GM23338 (cell line): ENCODE measurements around the gene RXRB.

Source experiments
- CREB1 ChIP-seq: fragments of 250-450 bp; sonication (Bioruptor Pico); IDR thresholded peaks from 2 replicates; pipeline ENCODE4 v1.5.0; 2020; ENCODE audit warnings: low read depth, mild to moderate bottlenecking, moderate library complexity
- EZH2 ChIP-seq: fragments of 200-600 bp; sonication (generic); IDR thresholded peaks from one replicate; pipeline ENCODE4 v1.8.0; 2017; ENCODE audit warnings: antibody characterized with exemption, mild to moderate bottlenecking, low read depth; ENCODE audit not compliant: unreplicated experiment
- EZH2phosphoT487 ChIP-seq: fragments of 200-600 bp; sonication (generic); IDR thresholded peaks from one replicate; pipeline ENCODE4 v1.8.1; 2018; ENCODE audit warnings: antibody characterized with exemption; ENCODE audit not compliant: unreplicated experiment
- JUNB ChIP-seq: IDR thresholded peaks from one replicate; pipeline ENCODE4 v1.6.1; 2016; ENCODE audit warnings: antibody characterized with exemption; ENCODE audit not compliant: unreplicated experiment
- POLR2AphosphoS5 ChIP-seq: IDR thresholded peaks from 2 replicates; pipeline ENCODE4 v1.6.1; 2016; ENCODE audit warnings: antibody characterized with exemption, low read depth
- STAT1 ChIP-seq: IDR thresholded peaks from one replicate; pipeline ENCODE4 v1.6.1; 2016; ENCODE audit warnings: antibody characterized with exemption; ENCODE audit not compliant: unreplicated experiment
- ZNF114 ChIP-seq: fragments of 250-450 bp; sonication (Bioruptor Pico); IDR thresholded peaks from 2 replicates; pipeline ENCODE4 v1.5.0; 2020; ENCODE audit warnings: mild to moderate bottlenecking, moderate library complexity
- TF ChIP-seq, protein P1 (sequence below), 2 experiments: fragments of 200-600 bp in 1 of 2; sonication (generic) in 1 of 2; conservative IDR thresholded peaks; 2 replicates each; pipeline versions ENCODE4 v1.5.1 to v1.6.1; 2016 to 2017; ENCODE audit warnings: antibody characterized with exemption in 2 of 2, low read depth in 2 of 2, mild to moderate bottlenecking in 2 of 2, moderate library complexity in 1 of 2
- TF ChIP-seq, protein P2 (sequence below): IDR thresholded peaks from one replicate; pipeline ENCODE4 v1.6.1; 2018; ENCODE audit warnings: antibody characterized with exemption; ENCODE audit not compliant: unreplicated experiment

DNA sequence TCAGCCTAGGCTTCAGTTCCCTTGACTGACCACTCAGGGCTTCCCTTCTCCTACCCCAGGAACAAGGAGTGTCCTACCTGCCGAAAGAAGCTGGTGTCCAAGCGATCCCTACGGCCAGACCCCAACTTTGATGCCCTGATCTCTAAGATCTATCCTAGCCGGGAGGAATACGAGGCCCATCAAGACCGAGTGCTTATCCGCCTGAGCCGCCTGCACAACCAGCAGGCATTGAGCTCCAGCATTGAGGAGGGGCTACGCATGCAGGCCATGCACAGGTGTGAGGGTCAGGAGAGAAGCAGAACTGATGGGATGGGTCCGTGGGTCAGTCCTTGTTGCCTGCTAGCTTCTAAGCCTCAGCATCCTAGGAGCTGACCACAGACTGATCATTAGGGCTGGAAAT, 9.4 kb upstream of the RXRB start:
- TF ChIP-seq, protein P1, sequence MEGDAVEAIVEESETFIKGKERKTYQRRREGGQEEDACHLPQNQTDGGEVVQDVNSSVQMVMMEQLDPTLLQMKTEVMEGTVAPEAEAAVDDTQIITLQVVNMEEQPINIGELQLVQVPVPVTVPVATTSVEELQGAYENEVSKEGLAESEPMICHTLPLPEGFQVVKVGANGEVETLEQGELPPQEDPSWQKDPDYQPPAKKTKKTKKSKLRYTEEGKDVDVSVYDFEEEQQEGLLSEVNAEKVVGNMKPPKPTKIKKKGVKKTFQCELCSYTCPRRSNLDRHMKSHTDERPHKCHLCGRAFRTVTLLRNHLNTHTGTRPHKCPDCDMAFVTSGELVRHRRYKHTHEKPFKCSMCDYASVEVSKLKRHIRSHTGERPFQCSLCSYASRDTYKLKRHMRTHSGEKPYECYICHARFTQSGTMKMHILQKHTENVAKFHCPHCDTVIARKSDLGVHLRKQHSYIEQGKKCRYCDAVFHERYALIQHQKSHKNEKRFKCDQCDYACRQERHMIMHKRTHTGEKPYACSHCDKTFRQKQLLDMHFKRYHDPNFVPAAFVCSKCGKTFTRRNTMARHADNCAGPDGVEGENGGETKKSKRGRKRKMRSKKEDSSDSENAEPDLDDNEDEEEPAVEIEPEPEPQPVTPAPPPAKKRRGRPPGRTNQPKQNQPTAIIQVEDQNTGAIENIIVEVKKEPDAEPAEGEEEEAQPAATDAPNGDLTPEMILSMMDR (conservative IDR thresholded peaks at IDR 0.05; ENCODE audit: low read depth in 2 of 2): no peak
- TF ChIP-seq EZH2 (no peak), EZH2phosphoT487 (no peak), ZNF114 (CRISPR knock-in tag) (no peak), JUNB (no peak), POLR2AphosphoS5 (no peak), STAT1 (no peak), CREB1 (no peak)
- TF ChIP-seq, protein P2, sequence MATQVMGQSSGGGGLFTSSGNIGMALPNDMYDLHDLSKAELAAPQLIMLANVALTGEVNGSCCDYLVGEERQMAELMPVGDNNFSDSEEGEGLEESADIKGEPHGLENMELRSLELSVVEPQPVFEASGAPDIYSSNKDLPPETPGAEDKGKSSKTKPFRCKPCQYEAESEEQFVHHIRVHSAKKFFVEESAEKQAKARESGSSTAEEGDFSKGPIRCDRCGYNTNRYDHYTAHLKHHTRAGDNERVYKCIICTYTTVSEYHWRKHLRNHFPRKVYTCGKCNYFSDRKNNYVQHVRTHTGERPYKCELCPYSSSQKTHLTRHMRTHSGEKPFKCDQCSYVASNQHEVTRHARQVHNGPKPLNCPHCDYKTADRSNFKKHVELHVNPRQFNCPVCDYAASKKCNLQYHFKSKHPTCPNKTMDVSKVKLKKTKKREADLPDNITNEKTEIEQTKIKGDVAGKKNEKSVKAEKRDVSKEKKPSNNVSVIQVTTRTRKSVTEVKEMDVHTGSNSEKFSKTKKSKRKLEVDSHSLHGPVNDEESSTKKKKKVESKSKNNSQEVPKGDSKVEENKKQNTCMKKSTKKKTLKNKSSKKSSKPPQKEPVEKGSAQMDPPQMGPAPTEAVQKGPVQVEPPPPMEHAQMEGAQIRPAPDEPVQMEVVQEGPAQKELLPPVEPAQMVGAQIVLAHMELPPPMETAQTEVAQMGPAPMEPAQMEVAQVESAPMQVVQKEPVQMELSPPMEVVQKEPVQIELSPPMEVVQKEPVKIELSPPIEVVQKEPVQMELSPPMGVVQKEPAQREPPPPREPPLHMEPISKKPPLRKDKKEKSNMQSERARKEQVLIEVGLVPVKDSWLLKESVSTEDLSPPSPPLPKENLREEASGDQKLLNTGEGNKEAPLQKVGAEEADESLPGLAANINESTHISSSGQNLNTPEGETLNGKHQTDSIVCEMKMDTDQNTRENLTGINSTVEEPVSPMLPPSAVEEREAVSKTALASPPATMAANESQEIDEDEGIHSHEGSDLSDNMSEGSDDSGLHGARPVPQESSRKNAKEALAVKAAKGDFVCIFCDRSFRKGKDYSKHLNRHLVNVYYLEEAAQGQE: no peak
